GM12878 (cell line): ENCODE measurements around the gene SCYGR1. TPM values are rescaled to one million over a fixed set of nuclear protein-coding genes. Genes with fewer than 3 reads are reported as not detected.
A peak's percentile ranks its signal among the peaks of the same experiment; 100 is the strongest.

Source experiments
- BCL3 ChIP-seq: IDR thresholded peaks from 2 replicates; pipeline ENCODE4 v1.6.1; 2011; ENCODE audit warnings: borderline replicate concordance, low read depth, mild to moderate bottlenecking, moderate library complexity, low read length; ENCODE audit not compliant: insufficient read depth, poor library complexity, severe bottlenecking
- BRCA1 ChIP-seq: IDR thresholded peaks from 2 replicates; pipeline ENCODE4 v1.6.1; 2011; ENCODE audit warnings: low read depth, low read length, improper control_type of control experiment
- CEBPZ ChIP-seq: fragments of 150-350 bp; IDR thresholded peaks from 2 replicates; pipeline ENCODE4 v1.6.1; 2016; ENCODE audit warnings: low read depth, low read length
- ESRRA ChIP-seq: IDR thresholded peaks from 2 replicates; pipeline ENCODE4 v1.6.1; 2012; ENCODE audit warnings: mild to moderate bottlenecking, low read length, improper control_type of control experiment
- FOXK2 ChIP-seq: fragments of 450-650 bp; IDR thresholded peaks from 2 replicates; pipeline ENCODE4 v1.6.1; 2017; ENCODE audit warnings: mild to moderate bottlenecking, moderate library complexity
- GATAD2B ChIP-seq: fragments of 450-650 bp; conservative IDR thresholded peaks from 2 replicates; pipeline ENCODE4 v1.6.1; 2017; ENCODE audit warnings: low read depth, mild to moderate bottlenecking, moderate library complexity
- HDAC6 ChIP-seq: fragments of 200-600 bp; sonication (generic); IDR thresholded peaks from one replicate; pipeline ENCODE4 v1.8.0; 2017; ENCODE audit warnings: antibody characterized with exemption; ENCODE audit not compliant: unreplicated experiment
- MEF2A ChIP-seq: IDR thresholded peaks from 2 replicates; pipeline ENCODE4 v1.6.1; 2011; ENCODE audit warnings: low read depth, mild to moderate bottlenecking, low read length, moderate library complexity; ENCODE audit not compliant: insufficient read depth
- MEF2B ChIP-seq: fragments of 450-650 bp; IDR thresholded peaks from 2 replicates; pipeline ENCODE4 v1.6.1; 2018; ENCODE audit warnings: mild to moderate bottlenecking, moderate library complexity; ENCODE audit not compliant: partially characterized antibody, poor library complexity, severe bottlenecking
- NBN ChIP-seq: fragments of 450-650 bp; IDR thresholded peaks from 2 replicates; pipeline ENCODE4 v1.6.1; 2016
- NFXL1 ChIP-seq: fragments of 450-650 bp; IDR thresholded peaks from 2 replicates; pipeline ENCODE4 v1.6.1; 2017; ENCODE audit warnings: antibody characterized with exemption, mild to moderate bottlenecking, borderline replicate concordance
- RCOR1 ChIP-seq: conservative IDR thresholded peaks from 2 replicates; pipeline ENCODE4 v1.6.1; 2012; ENCODE audit warnings: low read depth, low read length, improper control_type of control experiment
- SMAD1 ChIP-seq: fragments of 450-650 bp; IDR thresholded peaks from 2 replicates; pipeline ENCODE4 v1.6.1; 2018; ENCODE audit warnings: mild to moderate bottlenecking, low read depth; ENCODE audit not compliant: partially characterized antibody
- SUZ12 ChIP-seq: fragments of 200-600 bp; sonication (generic); IDR thresholded peaks from one replicate; pipeline ENCODE4 v1.6.1; 2018; ENCODE audit warnings: antibody characterized with exemption, mild to moderate bottlenecking; ENCODE audit not compliant: unreplicated experiment
- TCF3 ChIP-seq: IDR thresholded peaks from 2 replicates; pipeline ENCODE4 v1.6.1; 2012; ENCODE audit warnings: low read depth, mild to moderate bottlenecking, low read length, borderline replicate concordance; ENCODE audit not compliant: insufficient read depth
- ZNF687 ChIP-seq: fragments of 450-650 bp; IDR thresholded peaks from 2 replicates; pipeline ENCODE4 v1.6.1; 2017; ENCODE audit warnings: mild to moderate bottlenecking, moderate library complexity
- polyA plus RNA-seq, 11 experiments: library from polyadenylated mRNA; depleted of rRNA in 4 of 11; unstranded in 6 of 11; stranded (reverse) in 5 of 11; fragments of >200 nt; fragmentation: Nextera tagmentation in 4 of 11; fragmentation: Illumina TruSeq in 1 of 11; extraction: Ambion mirVana in 4 of 11; extraction: Trizol in 1 of 11; gene quantifications; 1 replicate in 1 of 11; 2 replicates in 10 of 11; pipeline versions ENCODE4 v1.2.1 to v1.2.3, GENCODE V29; 2011 to 2016; ENCODE audit warnings: inconsistent platforms in 2 of 11, missing spikeins in 2 of 11, low read depth in 1 of 11
- total RNA-seq, 4 experiments: library from RNA; depleted of rRNA in 3 of 4; stranded (reverse); fragments of >200 nt in 3 of 4; fragmentation: Illumina TruSeq in 1 of 4; extraction: Trizol in 1 of 4; gene quantifications; 2 replicates each; pipeline versions ENCODE4 v1.2.1 to v1.2.3, GENCODE V29; 2013 to 2021
- TF ChIP-seq, protein P1 (sequence below): fragments of 450-650 bp; IDR thresholded peaks from 2 replicates; pipeline ENCODE4 v1.6.1; 2016; ENCODE audit warnings: mild to moderate bottlenecking

The SCYGR1 gene
- total and polyA plus RNA-seq, 10 of the 15 experiments (the other 5 are each of a cell fraction or from before 2014, with no cell fraction given), result not detected

DNA sequence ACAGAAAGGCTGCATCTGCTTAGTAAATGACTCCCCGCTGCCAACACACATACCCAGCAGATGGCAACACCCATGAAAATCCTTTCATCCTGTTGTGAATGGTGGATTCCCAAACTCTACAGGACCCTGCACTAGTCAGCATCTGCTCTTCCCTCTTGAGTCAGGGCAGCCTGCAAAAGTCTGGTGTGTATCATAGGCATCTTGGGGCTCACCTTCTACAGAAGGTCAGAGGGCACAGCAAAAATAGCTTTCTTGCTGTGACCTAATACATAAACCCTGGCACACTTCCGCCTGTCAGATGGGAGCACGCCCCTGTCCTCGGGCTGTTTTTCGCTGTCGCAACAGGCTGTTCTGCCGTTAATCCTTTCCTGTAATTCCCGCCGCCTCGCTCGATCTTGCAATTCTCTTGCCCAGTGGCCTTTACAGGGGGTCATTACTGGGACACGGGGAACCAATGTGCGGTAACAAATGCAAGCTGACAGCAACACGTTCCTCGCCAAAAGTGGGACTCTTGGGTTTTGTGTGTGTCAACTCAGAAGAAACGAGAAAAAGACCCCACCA, 19.9 kb upstream of the SCYGR1 start (continued):
- TF ChIP-seq HDAC6 (no peak), MEF2B (no peak), NFXL1 (no peak), NBN (no peak), TCF3 (no peak), BRCA1 (no peak), MEF2A (no peak), FOXK2 (no peak), SUZ12 (no peak), CEBPZ (no peak), GATAD2B (no peak), BCL3 (no peak), ESRRA (no peak), SMAD1 (no peak), ZNF687 (no peak), RCOR1 (no peak)
- TF ChIP-seq, protein P1, sequence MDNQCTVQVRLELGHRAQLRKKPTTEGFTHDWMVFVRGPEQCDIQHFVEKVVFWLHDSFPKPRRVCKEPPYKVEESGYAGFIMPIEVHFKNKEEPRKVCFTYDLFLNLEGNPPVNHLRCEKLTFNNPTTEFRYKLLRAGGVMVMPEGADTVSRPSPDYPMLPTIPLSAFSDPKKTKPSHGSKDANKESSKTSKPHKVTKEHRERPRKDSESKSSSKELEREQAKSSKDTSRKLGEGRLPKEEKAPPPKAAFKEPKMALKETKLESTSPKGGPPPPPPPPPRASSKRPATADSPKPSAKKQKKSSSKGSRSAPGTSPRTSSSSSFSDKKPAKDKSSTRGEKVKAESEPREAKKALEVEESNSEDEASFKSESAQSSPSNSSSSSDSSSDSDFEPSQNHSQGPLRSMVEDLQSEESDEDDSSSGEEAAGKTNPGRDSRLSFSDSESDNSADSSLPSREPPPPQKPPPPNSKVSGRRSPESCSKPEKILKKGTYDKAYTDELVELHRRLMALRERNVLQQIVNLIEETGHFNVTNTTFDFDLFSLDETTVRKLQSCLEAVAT, result 0 out of 2 replicates have a peak, but pooled peaks have one; percentile 14
